ENCODE data around the gene TTC16. TPM values are rescaled to one million over a fixed set of nuclear protein-coding genes. Genes with fewer than 3 reads are reported as not detected.
"Not testable (repeated sequence)": the region's sequence is repeated elsewhere in the genome, so short reads cannot be mapped to it uniquely, and the experiment has no call there.

The TTC16 gene
- total RNA-seq, 2 experiments from 2014 or later, result 0.50 to 0.79 TPM

DNA sequence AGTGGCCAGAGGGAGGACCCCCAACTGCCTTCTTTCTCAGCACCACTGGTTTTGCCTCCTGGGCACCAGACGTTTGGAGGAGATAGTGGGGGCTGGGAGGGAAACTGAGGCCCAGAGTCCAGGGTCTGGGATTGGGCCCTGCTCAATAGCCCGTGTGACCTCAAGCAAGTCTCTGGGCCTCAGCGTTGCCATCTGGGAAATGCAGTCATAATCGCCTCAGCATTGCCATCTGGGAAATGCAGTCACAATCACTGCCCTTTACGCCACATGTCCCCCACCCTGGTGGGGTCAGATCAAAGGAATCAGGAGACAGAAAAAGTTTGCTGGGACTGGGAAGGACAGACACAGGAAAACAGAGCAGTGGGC, 61.0 kb downstream of the TTC16 start:
- Mint-ChIP-seq H3K4me1 (ENCODE audit: low read depth) (peaks cover 49% of the 10 kb centered on the region), H3K27me3 (ENCODE audit: low read depth) (no peaks in the 10 kb centered on the region), H3K4me3 (peak overlapping the region; percentile 96), H3K27ac (peak overlapping the region; percentile 96), H3K36me3 (ENCODE audit: low read depth) (peaks cover 20% of the 10 kb centered on the region), H3K9me3 (no peaks in the 10 kb centered on the region)
- CTCF ChIA-PET, result interaction anchor here (0.9 to 2.8 kb wide), 3 partner anchors 8 to 21 kb away, joined by 3 to 15 read pairs (median 4); partner anchors contain the start of gene CDK9
- intact Hi-C loops (cut with micrococcal nuclease), result loop anchor here (1.0 to 10.0 kb wide), 3 partner anchors 8 to 532 kb away; partner anchors contain the start of gene ZNF79
- peak; percentile 55 for DNase-seq

DNA sequence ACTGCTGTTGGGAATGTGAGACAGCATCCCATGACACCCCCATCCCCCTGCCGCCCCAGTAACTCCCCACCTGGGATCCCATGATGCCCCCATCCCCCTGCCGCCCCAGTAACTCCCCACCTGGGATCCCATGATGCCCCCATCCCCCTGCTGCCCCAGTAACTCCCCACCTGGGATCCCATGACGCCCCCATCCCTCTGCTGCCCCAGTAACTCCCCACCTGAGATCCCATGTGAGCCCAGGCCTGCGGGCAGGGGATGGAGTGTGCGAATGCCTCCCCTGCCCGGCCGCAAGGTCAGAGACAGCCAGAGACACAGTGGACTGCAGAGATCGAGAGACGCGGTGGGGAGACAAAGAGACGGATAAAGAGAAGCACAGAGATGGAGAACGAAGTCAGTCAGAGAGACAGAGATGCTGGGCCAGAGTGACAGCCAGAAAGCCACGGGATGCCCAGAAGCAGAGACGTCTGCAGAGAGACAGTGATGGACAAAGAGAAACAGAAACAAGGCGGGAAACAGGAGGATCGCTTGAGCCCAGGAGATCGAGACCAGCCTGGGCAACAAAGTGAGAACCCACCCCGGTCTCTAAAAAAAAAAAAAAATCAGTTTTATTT, 61.6 kb downstream of the TTC16 start:
- intact Hi-C loops (cut with micrococcal nuclease), result loop anchor here (2.0 to 10.0 kb wide), 2 partner anchors 353 to 533 kb away; partner anchors contain the start of gene ZNF79
- H3K4me3 Mint-ChIP-seq, result peak overlapping the region; percentile 96
- no peaks in the 10 kb centered on the region for H3K27me3 Mint-ChIP-seq (ENCODE audit: low read depth)
- DNase-seq, result peak; percentile 48
- peaks cover 20% of the 10 kb centered on the region for H3K36me3 Mint-ChIP-seq (ENCODE audit: low read depth)
- CTCF ChIA-PET, result interaction anchor here (1.0 to 1.2 kb wide), 2 partner anchors 12 to 92 kb away, joined by 4 to 5 read pairs; no protein-coding TSS in a partner anchor
- peak overlapping the region; percentile 96 for H3K27ac Mint-ChIP-seq
- no peaks in the 10 kb centered on the region for H3K9me3 Mint-ChIP-seq
- peaks cover 50% of the 10 kb centered on the region for H3K4me1 Mint-ChIP-seq (ENCODE audit: low read depth)

- peak within 1 kb of the TSS; percentile 96 for H3K4me3 Mint-ChIP-seq
- peaks cover 20% of the 10 kb centered on the region for H3K36me3 Mint-ChIP-seq (ENCODE audit: low read depth)
- H3K27me3 Mint-ChIP-seq (ENCODE audit: low read depth), result no peaks in the 10 kb centered on the region
- intact Hi-C loops (cut with micrococcal nuclease), result loop anchor here (1.0 to 10.0 kb wide), 2 partner anchors 7 to 534 kb away; no protein-coding TSS in a partner anchor
- DNase-seq, result peak; percentile 69
- H3K4me1 Mint-ChIP-seq (ENCODE audit: low read depth), result peaks cover 59% of the 10 kb centered on the region
- H3K9me3 Mint-ChIP-seq, result no peaks in the 10 kb centered on the region
- CTCF ChIA-PET, result interaction anchor here (0.6 to 1.3 kb wide), 6 partner anchors 11 to 135 kb away, joined by 3 to 7 read pairs (median 4); partner anchors contain the start of gene TOR2A
- H3K27ac Mint-ChIP-seq, result peak within 1 kb of the TSS; percentile 96
These were observed 62.6 kb downstream of the TTC16 start, which contains the start of gene SH2D3C for GRCh38 chr9:127778280-127779135. TSS of gene SH2D3C (minus strand) at chr9:127778666. CDS start at chr9:127778627, 39 bp downstream.

- peak overlapping the region; percentile 96 for H3K27ac Mint-ChIP-seq
- peaks cover 15% of the 10 kb centered on the region for H3K36me3 Mint-ChIP-seq (ENCODE audit: low read depth)
- peaks cover 65% of the 10 kb centered on the region for H3K4me1 Mint-ChIP-seq (ENCODE audit: low read depth)
- intact Hi-C loops (cut with micrococcal nuclease), result loop anchor here (1.0 to 10.0 kb wide), 2 partner anchors 8 to 535 kb away; no protein-coding TSS in a partner anchor
- CTCF ChIA-PET, result interaction anchor here (0.6 to 1.3 kb wide), 4 partner anchors 12 to 61 kb away, joined by 3 to 7 read pairs (median 4); partner anchors contain the start of gene TOR2A
- peak overlapping the region; percentile 96 for H3K4me3 Mint-ChIP-seq
- peak; percentile 87 for DNase-seq
- no peaks in the 10 kb centered on the region for H3K27me3 Mint-ChIP-seq (ENCODE audit: low read depth)
- no peaks in the 10 kb centered on the region for H3K9me3 Mint-ChIP-seq
These were observed 63.5 kb downstream of the TTC16 start for GRCh38 chr9:127779136-127779981.

DNA sequence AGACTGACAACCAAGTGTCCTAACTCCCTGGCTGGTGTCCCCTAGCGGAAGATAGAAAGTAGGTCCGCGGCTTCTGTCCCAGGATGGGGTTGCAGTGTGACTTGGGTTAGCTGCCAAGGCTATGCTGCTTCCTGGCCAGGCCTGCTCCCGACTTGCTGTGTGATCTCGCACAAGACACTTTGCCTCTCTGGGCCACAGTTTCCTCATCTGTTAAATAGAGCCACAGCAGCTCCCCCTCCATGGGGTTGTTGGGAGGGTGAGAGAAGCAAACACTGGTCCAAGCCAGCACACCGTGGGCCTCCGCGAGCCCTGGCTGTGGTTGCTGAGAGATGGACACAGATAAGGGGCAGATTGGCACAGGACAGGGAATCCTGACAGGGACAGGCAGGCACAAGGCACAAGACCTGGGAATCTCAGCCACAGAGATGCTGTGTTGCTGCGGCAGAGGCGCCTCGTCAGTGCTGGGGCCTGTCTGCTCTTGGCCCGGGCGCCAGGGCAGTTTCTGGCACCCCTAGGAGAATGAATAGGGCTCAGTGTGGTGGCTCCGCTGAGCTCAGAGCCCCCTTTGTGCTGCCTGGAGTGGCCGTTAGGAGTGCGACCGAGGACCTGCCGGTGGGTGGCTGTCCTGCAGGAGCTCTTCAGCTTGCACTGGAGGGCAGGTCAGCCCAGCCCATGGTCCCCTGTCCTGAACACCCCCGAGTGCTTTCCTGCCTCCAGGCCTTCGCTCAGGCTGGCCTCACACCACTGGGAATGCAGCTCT, 64.4 kb downstream of the TTC16 start:
- intact Hi-C loops (cut with micrococcal nuclease), result no loop called here
- H3K4me3 Mint-ChIP-seq, result no peak overlapping the region

DNA sequence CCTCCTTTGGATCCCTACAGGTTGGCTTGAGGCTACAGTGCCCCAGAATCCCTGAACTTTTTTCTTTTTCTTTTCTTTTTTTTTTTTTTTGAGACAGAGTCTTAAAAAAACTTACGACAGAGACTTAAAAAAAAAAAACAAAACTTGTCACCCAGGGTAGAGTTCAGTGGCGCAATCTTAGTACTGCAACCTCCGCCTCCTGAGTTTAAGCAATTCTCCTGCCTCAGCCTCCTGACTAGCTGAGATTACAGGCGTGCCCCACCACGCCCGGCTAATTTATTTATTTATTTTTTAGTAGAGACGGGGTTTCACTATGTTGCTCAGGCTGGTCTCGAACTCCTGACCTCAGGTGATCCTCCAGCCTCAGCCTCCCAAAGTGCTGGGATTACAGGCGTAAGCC, 65.0 kb downstream of the TTC16 start:
- intact Hi-C loops (cut with micrococcal nuclease), result not testable (repeated sequence)
- CTCF ChIA-PET, result interaction anchor here (0.8 to 1.0 kb wide), 2 partner anchors 15 to 46 kb away, joined by 3 to 4 read pairs; partner anchors contain the start of gene TOR2A
- peak overlapping the region; percentile 80 for H3K27ac Mint-ChIP-seq

More for the DNA sequence above, 64.4 kb downstream of the TTC16 start:
- H3K4me1 Mint-ChIP-seq (ENCODE audit: low read depth), result peaks cover 69% of the 10 kb centered on the region
- DNase-seq, result no peak
- CTCF ChIA-PET, result interaction anchor here (0.8 to 1.0 kb wide), 3 partner anchors 13 to 46 kb away, joined by 3 to 5 read pairs (median 4); partner anchors contain the start of gene TOR2A
- H3K27ac Mint-ChIP-seq, result peak overlapping the region; percentile 80
- H3K36me3 Mint-ChIP-seq (ENCODE audit: low read depth), result peaks cover 14% of the 10 kb centered on the region
- H3K9me3 Mint-ChIP-seq, result no peaks in the 10 kb centered on the region
- no peaks in the 10 kb centered on the region for H3K27me3 Mint-ChIP-seq (ENCODE audit: low read depth)

More for the DNA sequence above, 65.0 kb downstream of the TTC16 start:
- H3K4me3 Mint-ChIP-seq; H3K9me3 Mint-ChIP-seq; H3K27me3 Mint-ChIP-seq (ENCODE audit: low read depth); DNase-seq: not testable (repeated sequence)
- peaks cover 69% of the 10 kb centered on the region for H3K4me1 Mint-ChIP-seq (ENCODE audit: low read depth)
- H3K36me3 Mint-ChIP-seq (ENCODE audit: low read depth), result peaks cover 14% of the 10 kb centered on the region

Other genes starting within 250 kb of the TTC16 start
- gene STXBP1, start 103.8 kb upstream of the TTC16 start, total RNA-seq, result 10 to 100 TPM; 17.4 to 17.8 TPM
- gene CFAP157, start 9.1 kb upstream of the TTC16 start, total RNA-seq, result under 1 TPM in 1 of 2 experiments, not detected in 1; 0.07 TPM
- gene PTRH1, start 416 bp upstream of the TTC16 start, total RNA-seq, result 10 to 100 TPM; 23.3 to 24.1 TPM
- gene TOR2A, start 19.2 kb downstream of the TTC16 start, total RNA-seq, result 10 to 100 TPM; 11.8 to 12.7 TPM
- gene SH2D3C, start 62.6 kb downstream of the TTC16 start, total RNA-seq, result 10 to 100 TPM; 27.2 to 27.3 TPM
- 10 to 100 TPM; 64.6 to 73.6 TPM for gene CDK9, start 70.0 kb downstream of the TTC16 start, total RNA-seq
- 10 to 100 TPM; 67.8 to 73.0 TPM for gene FPGS, start 86.8 kb downstream of the TTC16 start, total RNA-seq
- gene ENG, start 138.6 kb downstream of the TTC16 start, total RNA-seq, result 10 to 100 TPM; 10.5 to 11.6 TPM
- gene AK1, start 161.6 kb downstream of the TTC16 start, total RNA-seq, result 10 to 100 TPM; 11.8 to 11.9 TPM
- 10 to 100 TPM; 28.7 to 29.1 TPM for gene ST6GALNAC6, start 183.5 kb downstream of the TTC16 start, total RNA-seq
- 10 to 100 TPM; 22.3 to 24.6 TPM for gene ST6GALNAC4, start 201.0 kb downstream of the TTC16 start, total RNA-seq
- gene PIP5KL1, start 214.7 kb downstream of the TTC16 start, total RNA-seq, result 1 to 10 TPM; 1.1 to 1.8 TPM
- gene DPM2, start 221.8 kb downstream of the TTC16 start, total RNA-seq, result 10 to 100 TPM; 41.6 to 43.4 TPM